HG03097 (cell line): ENCODE data around the gene CYP2W1.
"Not testable (repeated sequence)": the region's sequence is repeated elsewhere in the genome, so short reads cannot be mapped to it uniquely, and the experiment has no call there.

ENCODE experiments used
- ATAC-seq: cut with Tn5 transposase; IDR thresholded peaks from one replicate; pipeline ENCODE4 v1.9.1; 2021; ENCODE audit not compliant: unreplicated experiment, low FRiP score

CYP2W1 gene

GRCh38 chr7:994592-995308 lies 11.8 kb downstream of the CYP2W1 start:
- ATAC-seq, result no peak

GRCh38 chr7:995571-995970 lies 12.6 kb downstream of the CYP2W1 start:
- ATAC-seq, result no peak

- ATAC-seq, result no peak
Observed at GRCh38 chr7:996079-996872, 13.3 kb downstream of the CYP2W1 start.

GRCh38 chr7:997404-998395 lies 14.7 kb downstream of the CYP2W1 start:
- no peak for ATAC-seq

- ATAC-seq, result no peak
Observed at GRCh38 chr7:999149-999879, 16.3 kb downstream of the CYP2W1 start.

GRCh38 chr7:999941-1000935 lies 17.3 kb downstream of the CYP2W1 start:
- no peak for ATAC-seq

GRCh38 chr7:1001069-1001770 lies 18.2 kb downstream of the CYP2W1 start:
- not testable (repeated sequence) for ATAC-seq

- not testable (repeated sequence) for ATAC-seq
Observed at GRCh38 chr7:1002026-1002425, 19.0 kb downstream of the CYP2W1 start.

- not testable (repeated sequence) for ATAC-seq
Observed at GRCh38 chr7:1002445-1002844, 19.5 kb downstream of the CYP2W1 start.

GRCh38 chr7:1004018-1004852 lies 21.3 kb downstream of the CYP2W1 start:
- ATAC-seq, result no peak

- no peak for ATAC-seq
Observed at GRCh38 chr7:1005303-1005702, 22.3 kb downstream of the CYP2W1 start.

GRCh38 chr7:1007901-1008300 lies 24.9 kb downstream of the CYP2W1 start:
- no peak for ATAC-seq

GRCh38 chr7:1008733-1009363 lies 25.9 kb downstream of the CYP2W1 start:
- no peak for ATAC-seq

- ATAC-seq, result no peak
Observed at GRCh38 chr7:1009747-1010146, 26.8 kb downstream of the CYP2W1 start.

GRCh38 chr7:1010226-1010625 lies 27.2 kb downstream of the CYP2W1 start:
- no peak for ATAC-seq

GRCh38 chr7:1011297-1012003 lies 28.5 kb downstream of the CYP2W1 start:
- ATAC-seq, result no peak
